OCI-LY1 (cell line): ENCODE measurements around the gene LYSMD1.

Experiments used
- H2AFZ ChIP-seq: fragments of 200-600 bp; sonication (generic), shearing (Covaris generic); 2 replicates; pipeline ENCODE4 v1.6.0; 2014; ENCODE audit warnings: antibody characterized with exemption, mild to moderate bottlenecking, low read length
- H3F3A ChIP-seq: fragments of 200-600 bp; sonication (generic), shearing (Covaris generic); 2 replicates; pipeline ENCODE4 v1.6.0; 2014; ENCODE audit warnings: mild to moderate bottlenecking, antibody characterized with exemption, low read length, moderate library complexity; ENCODE audit not compliant: insufficient read depth
- H3K27ac ChIP-seq: fragments of 200-600 bp; sonication (generic); 2 replicates; pipeline ENCODE4 v1.5.1; 2014; ENCODE audit warnings: low read length, mixed run types, mild to moderate bottlenecking, low read depth; ENCODE audit not compliant: poor library complexity, severe bottlenecking
- H3K27me3 ChIP-seq: fragments of 200-600 bp; sonication (generic); 2 replicates; pipeline ENCODE4 v1.6.0; 2014; ENCODE audit warnings: antibody characterized with exemption, mild to moderate bottlenecking, low read length, moderate library complexity; ENCODE audit not compliant: insufficient read depth
- H3K36me3 ChIP-seq: fragments of 200-600 bp; sonication (generic); 2 replicates; pipeline ENCODE4 v1.6.1; 2014; ENCODE audit warnings: mild to moderate bottlenecking, antibody characterized with exemption, low read length, moderate library complexity, mixed read lengths; ENCODE audit not compliant: insufficient read depth
- H3K4me1 ChIP-seq: fragments of 200-600 bp; sonication (generic); 2 replicates; pipeline ENCODE4 v1.5.1; 2014; ENCODE audit warnings: mild to moderate bottlenecking, low read length, moderate library complexity; ENCODE audit not compliant: insufficient read depth, severe bottlenecking
- H3K4me2 ChIP-seq: fragments of 200-600 bp; sonication (generic), shearing (Covaris generic); 2 replicates; pipeline ENCODE4 v1.6.1; 2014; ENCODE audit warnings: low read length
- H3K4me3 ChIP-seq: fragments of 200-600 bp; sonication (generic); 2 replicates; pipeline ENCODE4 v1.5.1; 2014; ENCODE audit warnings: low read length, low read depth, mild to moderate bottlenecking, mixed read lengths; ENCODE audit not compliant: poor library complexity, severe bottlenecking
- H3K79me2 ChIP-seq: fragments of 200-600 bp; shearing (Covaris generic); 2 replicates; pipeline ENCODE4 v1.6.1; 2016; ENCODE audit warnings: mixed run types, low read length, mixed read lengths; ENCODE audit not compliant: insufficient read depth
- H3K9ac ChIP-seq: fragments of 200-600 bp; sonication (generic), shearing (Covaris generic); 2 replicates; pipeline ENCODE4 v1.6.1; 2014; ENCODE audit warnings: mild to moderate bottlenecking, low read length, mixed read lengths
- H3K9me2 ChIP-seq: fragments of 200-600 bp; sonication (generic), shearing (Covaris generic); 2 replicates; pipeline ENCODE4 v1.6.1; 2014; ENCODE audit warnings: low read depth, mild to moderate bottlenecking, low read length, mixed read lengths
- H3K9me3 ChIP-seq: fragments of 200-600 bp; shearing (Covaris generic); 2 replicates; pipeline ENCODE4 v1.6.1; 2014; ENCODE audit warnings: low read length, mixed read lengths
- H4K20me1 ChIP-seq: fragments of 200-600 bp; sonication (generic), shearing (Covaris generic); 2 replicates; pipeline ENCODE4 v1.6.0; 2016; ENCODE audit warnings: mild to moderate bottlenecking, low read length; ENCODE audit not compliant: insufficient read depth
- EZH2 ChIP-seq: fragments of 200-600 bp; sonication (generic), shearing (Covaris generic); IDR thresholded peaks from 2 replicates; pipeline ENCODE4 v1.8.0; 2017; ENCODE audit warnings: borderline replicate concordance, mixed run types, mild to moderate bottlenecking, antibody characterized with exemption, low read length, moderate library complexity, mixed read lengths
- TF ChIP-seq, protein P1 (sequence below): fragments of 200-600 bp; sonication (generic), shearing (Covaris generic); IDR thresholded peaks from 2 replicates; pipeline ENCODE4 v1.5.1; 2017; ENCODE audit warnings: mild to moderate bottlenecking, antibody characterized with exemption, low read length, moderate library complexity, mixed read lengths

Gene LYSMD1

DNA sequence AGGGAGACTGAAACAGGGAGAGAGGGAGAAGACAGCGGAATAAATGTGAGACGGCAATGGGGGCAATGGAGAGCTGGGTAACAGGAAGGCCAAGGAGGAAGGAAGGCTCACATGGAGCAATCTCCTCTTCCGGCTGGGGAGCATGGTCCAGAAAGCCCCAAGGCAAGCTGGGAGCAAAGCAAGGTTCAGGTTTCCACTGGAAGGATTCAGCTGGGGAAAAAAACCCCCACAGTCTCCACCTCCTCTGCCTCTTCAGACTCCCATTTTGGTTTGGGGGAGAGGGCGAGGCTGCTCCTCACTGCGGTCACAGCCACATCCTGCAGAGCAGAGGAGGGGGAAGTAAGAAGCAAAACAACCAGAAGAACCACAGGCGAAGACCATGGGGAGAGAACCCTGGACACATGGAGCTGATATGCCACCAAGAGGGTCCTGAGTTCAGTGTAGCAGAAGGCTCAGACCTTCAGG is 8.6 kb downstream of the LYSMD1 start:
- Histone ChIP-seq H3K9me3 (no peaks in the 10 kb centered on the region), H3K36me3 (peaks cover 19% of the 10 kb centered on the region; the same call in 1 of the 2 replicates), H3K9me2 (no peaks in the 10 kb centered on the region), H2AFZ (no peak overlapping the region), H3K79me2 (no peaks in the 10 kb centered on the region), H3K4me1 (peaks cover 18% of the 10 kb centered on the region), H3K27me3 (no peaks in the 10 kb centered on the region), H4K20me1 (no peaks in the 10 kb centered on the region), H3K4me3 (peak overlapping the region; percentile 64), H3K27ac (peak overlapping the region; percentile 55), H3K9ac (peak overlapping the region; percentile 69), H3F3A (no peaks in the 10 kb centered on the region), H3K4me2 (peak overlapping the region; percentile 85)
- TF ChIP-seq EZH2: no peak

DNA sequence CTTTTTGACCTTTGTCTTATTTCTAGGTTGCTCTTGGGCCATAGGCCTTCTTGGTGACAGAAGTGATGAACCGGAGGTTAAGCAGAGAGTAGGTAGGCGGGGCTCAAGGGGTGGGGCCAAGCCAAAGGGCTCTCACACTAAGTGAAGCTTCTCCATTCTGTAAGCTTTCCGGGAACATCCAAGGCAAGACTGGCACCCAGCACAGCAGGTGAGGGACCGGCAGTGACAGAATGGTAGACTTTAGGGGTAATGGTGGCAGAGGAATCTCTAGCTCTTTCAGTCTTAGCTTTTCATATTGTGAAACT is 9.2 kb downstream of the LYSMD1 start, which contains the start of gene TNFAIP8L2:
TSS of gene TNFAIP8L2 (plus strand) at position 135 of the 305 bp plus-strand sequence. CDS start 2,049 bp downstream, outside the sequence.
- peaks cover 18% of the 10 kb centered on the region for H3K4me1 ChIP-seq
- no peak within 1 kb of the TSS for H2AFZ ChIP-seq
- H3K9ac ChIP-seq: peak within 1 kb of the TSS; percentile 69
- peaks cover 19% of the 10 kb centered on the region; the same call in 1 of the 2 replicates for H3K36me3 ChIP-seq
- H3F3A ChIP-seq: no peaks in the 10 kb centered on the region
- no peak for TF ChIP-seq EZH2
- TF ChIP-seq, protein P1, sequence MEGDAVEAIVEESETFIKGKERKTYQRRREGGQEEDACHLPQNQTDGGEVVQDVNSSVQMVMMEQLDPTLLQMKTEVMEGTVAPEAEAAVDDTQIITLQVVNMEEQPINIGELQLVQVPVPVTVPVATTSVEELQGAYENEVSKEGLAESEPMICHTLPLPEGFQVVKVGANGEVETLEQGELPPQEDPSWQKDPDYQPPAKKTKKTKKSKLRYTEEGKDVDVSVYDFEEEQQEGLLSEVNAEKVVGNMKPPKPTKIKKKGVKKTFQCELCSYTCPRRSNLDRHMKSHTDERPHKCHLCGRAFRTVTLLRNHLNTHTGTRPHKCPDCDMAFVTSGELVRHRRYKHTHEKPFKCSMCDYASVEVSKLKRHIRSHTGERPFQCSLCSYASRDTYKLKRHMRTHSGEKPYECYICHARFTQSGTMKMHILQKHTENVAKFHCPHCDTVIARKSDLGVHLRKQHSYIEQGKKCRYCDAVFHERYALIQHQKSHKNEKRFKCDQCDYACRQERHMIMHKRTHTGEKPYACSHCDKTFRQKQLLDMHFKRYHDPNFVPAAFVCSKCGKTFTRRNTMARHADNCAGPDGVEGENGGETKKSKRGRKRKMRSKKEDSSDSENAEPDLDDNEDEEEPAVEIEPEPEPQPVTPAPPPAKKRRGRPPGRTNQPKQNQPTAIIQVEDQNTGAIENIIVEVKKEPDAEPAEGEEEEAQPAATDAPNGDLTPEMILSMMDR: no peak
- H3K4me3 ChIP-seq: peak within 1 kb of the TSS; percentile 64
- H3K4me2 ChIP-seq: peak within 1 kb of the TSS; percentile 85
- no peaks in the 10 kb centered on the region for H3K9me3 ChIP-seq
- no peaks in the 10 kb centered on the region for H3K79me2 ChIP-seq
- H3K27ac ChIP-seq: peak within 1 kb of the TSS; percentile 55
- no peaks in the 10 kb centered on the region for H3K9me2 ChIP-seq
- no peaks in the 10 kb centered on the region for H3K27me3 ChIP-seq
- H4K20me1 ChIP-seq: no peaks in the 10 kb centered on the region

DNA sequence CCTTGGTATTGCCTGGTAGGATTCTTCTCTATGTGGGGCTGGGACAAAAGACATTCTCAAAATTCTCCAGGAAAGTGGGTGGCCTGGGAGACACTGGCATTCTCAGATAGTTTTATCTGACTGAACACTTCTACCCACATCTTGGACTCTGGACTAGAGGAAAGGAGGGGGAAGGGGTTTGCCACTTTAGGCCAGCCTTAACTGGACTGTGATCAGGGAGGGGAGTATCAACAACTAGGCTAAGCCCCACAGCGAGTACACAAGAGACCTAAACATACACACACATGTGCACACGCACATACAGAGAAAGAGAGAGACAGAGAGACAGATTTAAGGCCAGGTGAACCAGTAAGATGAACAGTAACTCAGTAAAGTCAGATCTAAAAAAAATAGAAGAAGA is 18.0 kb downstream of the LYSMD1 start:
- Histone ChIP-seq H3K27me3 (0 out of 2 replicates have a peak, but pooled peaks cover 5% of the 10 kb centered on the region), H3K9me3 (no peaks in the 10 kb centered on the region), H3K4me3 (no peak overlapping the region), H3K9me2 (no peaks in the 10 kb centered on the region), H2AFZ (no peak overlapping the region), H3K36me3 (no peaks in the 10 kb centered on the region), H3K4me1 (peaks cover 21% of the 10 kb centered on the region), H3K79me2 (no peaks in the 10 kb centered on the region), H3K4me2 (no peak overlapping the region), H3F3A (no peaks in the 10 kb centered on the region), H4K20me1 (no peaks in the 10 kb centered on the region), H3K9ac (no peak overlapping the region), H3K27ac (no peak overlapping the region)
- no peak for TF ChIP-seq EZH2
- TF ChIP-seq, protein P1: no peak

DNA sequence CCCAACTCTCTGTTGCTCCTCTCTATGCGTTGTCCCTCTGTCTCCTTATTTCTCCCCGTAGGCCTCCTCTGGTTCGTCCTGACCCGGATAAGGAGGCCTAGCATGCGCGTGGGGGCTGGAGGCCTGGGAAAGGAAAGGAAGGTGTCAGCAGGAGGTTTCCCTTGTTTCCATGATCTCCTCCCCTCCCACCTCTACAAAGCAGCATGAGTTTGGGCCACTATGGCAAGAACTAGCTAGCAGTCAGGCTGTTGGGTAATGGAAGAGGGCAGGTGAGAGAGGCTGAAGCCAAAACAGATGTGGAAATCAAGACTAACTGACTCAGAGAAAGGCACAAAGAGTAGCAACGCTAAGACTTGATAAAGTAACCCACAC is 18.6 kb downstream of the LYSMD1 start:
- Histone ChIP-seq H3K4me1 (peaks cover 27% of the 10 kb centered on the region), H3K4me3 (peak overlapping the region; percentile 71), H3K27ac (no peak overlapping the region), H2AFZ (no peak overlapping the region), H3K9ac (peak overlapping the region; percentile 69; the same call in 1 of the 2 replicates), H3K4me2 (peak overlapping the region; percentile 91), H4K20me1 (no peaks in the 10 kb centered on the region), H3K9me2 (no peaks in the 10 kb centered on the region), H3K9me3 (no peaks in the 10 kb centered on the region), H3K79me2 (no peaks in the 10 kb centered on the region), H3K27me3 (0 out of 2 replicates have a peak, but pooled peaks cover 5% of the 10 kb centered on the region), H3K36me3 (no peaks in the 10 kb centered on the region), H3F3A (no peaks in the 10 kb centered on the region)
- TF ChIP-seq, protein P1: no peak
- TF ChIP-seq EZH2: no peak
